Activated T-helper 2 cell treated with anti-CD3 and anti-CD28 coated beads, Interferon-gamma antibody, Interleukin-2, Interleukin-4, amounts not matched to agents 10 μg/mL and 5 μg/mL and 100 μg/mL, durations not matched to agents 14 hours and 24 hours and 36 hours (primary cell): Measurements from ENCODE around the gene PARVA. TPM values are rescaled to one million over a fixed set of nuclear protein-coding genes. Genes with fewer than 3 reads are reported as not detected.

Source experiments
- DNase-seq: peaks from one replicate; pipeline ENCODE4 v3.0.0; 2021; ENCODE audit warnings: low spot score
- H3K27ac Mint-ChIP-seq: one replicate; pipeline ENCODE4 v1.8.0; 2021; ENCODE audit warnings: mixed read lengths
- H3K27me3 Mint-ChIP-seq: one replicate; pipeline ENCODE4 v1.8.0; 2021; ENCODE audit warnings: low read depth, mixed read lengths
- H3K36me3 Mint-ChIP-seq: one replicate; pipeline ENCODE4 v1.8.0; 2021; ENCODE audit warnings: low read depth, mixed read lengths
- H3K4me1 Mint-ChIP-seq: one replicate; pipeline ENCODE4 v1.8.0; 2021; ENCODE audit warnings: low read depth, mixed read lengths
- H3K4me3 Mint-ChIP-seq: one replicate; pipeline ENCODE4 v1.8.0; 2021; ENCODE audit warnings: low read depth, mild to moderate bottlenecking, moderate library complexity, mixed read lengths
- H3K9me3 Mint-ChIP-seq: one replicate; pipeline ENCODE4 v1.8.0; 2021; ENCODE audit warnings: mixed read lengths
- intact Hi-C: fragments of 100-400 bp; cut with micrococcal nuclease; formaldehyde crosslinking; loops from one replicate; pipeline ENCODE4 v1.15.1; 2023
- total RNA-seq: library from RNA; stranded (reverse); gene quantifications from 2 replicates; pipeline ENCODE4 v1.2.3, GENCODE V29; 2022

PARVA gene
- total RNA-seq, 1 donor from 2014 or later, result not detected

GRCh38 chr11:12560861-12561260 is 183.5 kb downstream of the PARVA start:
- Mint-ChIP-seq H3K27me3 (peaks cover 8% of the 10 kb centered on the region), H3K36me3 (no peaks in the 10 kb centered on the region), H3K9me3 (no peaks in the 10 kb centered on the region), H3K27ac (no peak overlapping the region), H3K4me3 (no peak overlapping the region), H3K4me1 (no peaks in the 10 kb centered on the region)
- intact Hi-C loops, result no loop called here
- DNase-seq, result no peak

GRCh38 chr11:12564012-12564411 is 186.6 kb downstream of the PARVA start:
- no peak overlapping the region for H3K27ac Mint-ChIP-seq
- no peak overlapping the region for H3K4me3 Mint-ChIP-seq
- DNase-seq, result no peak
- H3K9me3 Mint-ChIP-seq, result no peaks in the 10 kb centered on the region
- intact Hi-C loops, result no loop called here
- no peaks in the 10 kb centered on the region for H3K36me3 Mint-ChIP-seq
- peaks cover 12% of the 10 kb centered on the region for H3K27me3 Mint-ChIP-seq
- H3K4me1 Mint-ChIP-seq, result no peaks in the 10 kb centered on the region

- intact Hi-C loops, result no loop called here
- Mint-ChIP-seq H3K9me3 (no peaks in the 10 kb centered on the region), H3K4me3 (no peak overlapping the region), H3K4me1 (no peaks in the 10 kb centered on the region), H3K36me3 (no peaks in the 10 kb centered on the region), H3K27me3 (peaks cover 14% of the 10 kb centered on the region), H3K27ac (no peak overlapping the region)
- no peak for DNase-seq
Measured at GRCh38 chr11:12565406-12565805, 188.0 kb downstream of the PARVA start.

DNA sequence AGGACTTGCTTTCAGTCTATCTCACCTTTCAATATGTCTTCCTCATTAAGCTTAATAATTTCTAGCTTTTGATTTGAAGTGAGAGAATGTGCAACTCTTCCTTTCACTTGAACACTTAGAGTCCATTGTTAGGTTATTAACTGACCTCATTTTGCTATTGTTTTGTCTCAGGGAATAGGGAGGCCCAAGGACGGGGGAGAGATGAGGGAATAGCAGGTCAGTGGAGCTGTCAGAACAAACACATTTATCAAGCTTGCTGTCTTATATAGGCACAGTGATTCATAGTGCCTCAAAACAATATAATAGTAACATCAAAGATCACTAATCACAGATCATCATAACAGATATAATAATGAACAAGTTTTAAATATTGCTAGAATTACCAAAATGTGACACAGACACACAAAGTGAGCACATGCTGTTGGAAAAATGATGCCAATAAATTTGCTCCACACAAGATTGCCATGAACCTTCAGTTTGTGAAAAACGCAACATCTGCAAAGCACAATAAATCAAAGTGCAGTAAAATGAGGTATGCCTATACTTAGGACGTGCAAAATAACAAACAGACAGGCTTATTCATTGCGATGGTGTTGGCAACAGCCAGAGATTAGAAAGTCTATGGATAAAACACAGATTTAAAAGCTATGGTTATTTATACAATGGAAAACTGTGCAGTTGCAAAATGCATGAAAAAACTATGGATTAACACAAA is 190.5 kb downstream of the PARVA start:
- Mint-ChIP-seq H3K4me1 (no peaks in the 10 kb centered on the region), H3K27me3 (peaks cover 20% of the 10 kb centered on the region), H3K36me3 (no peaks in the 10 kb centered on the region), H3K27ac (no peak overlapping the region), H3K9me3 (no peaks in the 10 kb centered on the region), H3K4me3 (no peak overlapping the region)
- no peak for DNase-seq
- intact Hi-C loops, result no loop called here

- no peak overlapping the region for H3K4me3 Mint-ChIP-seq
- no peak for DNase-seq
- H3K4me1 Mint-ChIP-seq, result no peaks in the 10 kb centered on the region
- H3K36me3 Mint-ChIP-seq, result no peaks in the 10 kb centered on the region
- H3K27ac Mint-ChIP-seq, result no peak overlapping the region
- intact Hi-C loops, result no loop called here
- H3K27me3 Mint-ChIP-seq, result peaks cover 23% of the 10 kb centered on the region
- no peaks in the 10 kb centered on the region for H3K9me3 Mint-ChIP-seq
Measured at GRCh38 chr11:12569499-12570425, 192.4 kb downstream of the PARVA start.

- no peak for DNase-seq
- Mint-ChIP-seq H3K27ac (no peak overlapping the region), H3K4me3 (no peak overlapping the region), H3K36me3 (no peaks in the 10 kb centered on the region), H3K9me3 (no peaks in the 10 kb centered on the region), H3K27me3 (peaks cover 25% of the 10 kb centered on the region), H3K4me1 (no peaks in the 10 kb centered on the region)
- intact Hi-C loops, result no loop called here
Measured at GRCh38 chr11:12573707-12574485, 196.5 kb downstream of the PARVA start.

GRCh38 chr11:12577725-12578644 is 200.6 kb downstream of the PARVA start:
- Mint-ChIP-seq H3K4me1 (no peaks in the 10 kb centered on the region), H3K27ac (no peak overlapping the region), H3K9me3 (no peaks in the 10 kb centered on the region), H3K36me3 (no peaks in the 10 kb centered on the region), H3K27me3 (peaks cover 11% of the 10 kb centered on the region), H3K4me3 (no peak overlapping the region)
- intact Hi-C loops, result no loop called here
- no peak for DNase-seq

GRCh38 chr11:12581416-12581815 is 204.0 kb downstream of the PARVA start:
- no peak overlapping the region for H3K4me3 Mint-ChIP-seq
- peaks cover 10% of the 10 kb centered on the region for H3K27me3 Mint-ChIP-seq
- intact Hi-C loops, result no loop called here
- H3K4me1 Mint-ChIP-seq, result no peaks in the 10 kb centered on the region
- no peak overlapping the region for H3K27ac Mint-ChIP-seq
- no peaks in the 10 kb centered on the region for H3K36me3 Mint-ChIP-seq
- DNase-seq, result no peak
- no peaks in the 10 kb centered on the region for H3K9me3 Mint-ChIP-seq

GRCh38 chr11:12581923-12582322 is 204.6 kb downstream of the PARVA start:
- Mint-ChIP-seq H3K4me1 (no peaks in the 10 kb centered on the region), H3K36me3 (no peaks in the 10 kb centered on the region), H3K27me3 (peaks cover 11% of the 10 kb centered on the region), H3K4me3 (no peak overlapping the region), H3K27ac (no peak overlapping the region), H3K9me3 (no peaks in the 10 kb centered on the region)
- intact Hi-C loops, result no loop called here
- no peak for DNase-seq
